Adrenal gland (tissue), 5 donors: ENCODE results near the gene KRT78.

Experiments
- CTCF ChIP-seq, 6 experiments: fragments of 450-650 bp in 4 of 6; fragments of 200-600 bp in 2 of 6; sonication (generic) in 1 of 6; IDR thresholded peaks; 1 replicate in 5 of 6; 2 replicates in 1 of 6; pipeline versions ENCODE4 v1.5.1 to v1.8.0; 2016 to 2021; ENCODE audit warnings: antibody characterized with exemption in 6 of 6, mild to moderate bottlenecking in 2 of 6, moderate library complexity in 1 of 6
- POLR2A ChIP-seq, 2 donors: fragments of 450-650 bp; IDR thresholded peaks; one replicate each; pipeline ENCODE4 v1.6.1; 2017; ENCODE audit warnings: antibody characterized with exemption in 2 of 2, mild to moderate bottlenecking in 2 of 2, moderate library complexity in 1 of 2
- donor health status: DM: no; HTN: no; CAD: no.

DNA sequence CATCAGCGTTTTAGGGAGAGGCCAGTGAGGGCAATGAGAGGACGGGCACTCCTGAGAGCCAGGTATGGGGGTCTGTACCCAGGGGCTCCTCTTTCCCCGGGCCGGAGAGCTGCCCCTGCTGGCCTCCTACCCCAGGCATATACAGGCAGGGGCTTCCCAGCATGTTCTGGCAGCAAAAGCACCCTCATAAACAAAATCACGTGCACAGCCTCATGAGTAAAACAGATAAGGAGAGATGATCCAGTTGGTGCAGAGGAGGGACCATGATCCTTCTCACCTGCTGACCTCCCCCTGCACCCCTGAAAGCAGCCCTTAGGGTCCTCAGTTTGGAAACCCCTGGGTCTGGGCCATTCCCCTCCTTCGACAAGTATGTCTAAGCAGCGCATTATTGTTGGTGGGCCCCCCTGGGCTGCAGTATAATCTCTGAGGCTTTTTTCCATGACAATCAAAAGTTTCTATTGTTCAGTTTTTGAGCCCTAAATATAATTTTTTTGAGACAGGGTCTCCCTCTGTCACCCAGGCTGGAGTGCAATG, 29.8 kb downstream of the KRT78 start:
- TF ChIP-seq CTCF (IDR thresholded peaks at IDR 0.05) (no peak), POLR2A (IDR thresholded peaks at IDR 0.05) (no peak)
